K562 (cell line): ENCODE results near the gene DNM1. TPM values are rescaled to one million over a fixed set of nuclear protein-coding genes. Genes with fewer than 3 reads are reported as not detected.
A peak's percentile ranks its signal among the peaks of the same experiment; 100 is the strongest.

ENCODE experiments used
- AFF4 ChIP-seq: sonication (generic); formaldehyde crosslinking; IDR thresholded peaks from 2 replicates; pipeline ENCODE4 v1.8.0; 2023; ENCODE audit warnings: mild to moderate bottlenecking, missing genetic modification reagents
- ATF4 ChIP-seq: fragments of 450-650 bp; formaldehyde crosslinking; IDR thresholded peaks from 2 replicates; pipeline ENCODE4 v1.4.0; 2022; ENCODE audit warnings: mild to moderate bottlenecking, moderate library complexity
- ATF6 ChIP-seq: sonication (generic); formaldehyde crosslinking; IDR thresholded peaks from 2 replicates; pipeline ENCODE4 v1.4.0; 2020; ENCODE audit warnings: mild to moderate bottlenecking, missing genetic modification reagents
- CXXC5 ChIP-seq: fragments of 250-450 bp; sonication (Bioruptor Pico); IDR thresholded peaks from 2 replicates; pipeline ENCODE4 v1.8.0; 2022; ENCODE audit warnings: inconsistent platforms, mild to moderate bottlenecking, moderate library complexity
- DNMT1 ChIP-seq: fragments of 450-650 bp; IDR thresholded peaks from 2 replicates; pipeline ENCODE4 v1.6.1; 2016; ENCODE audit warnings: antibody characterized with exemption, mild to moderate bottlenecking
- HDAC6 ChIP-seq: IDR thresholded peaks from 2 replicates; pipeline ENCODE4 v1.6.1; 2012; ENCODE audit warnings: low read depth, mild to moderate bottlenecking, control low read depth, inconsistent platforms, low read length, moderate library complexity
- HIVEP1 ChIP-seq: fragments of 250-450 bp; sonication (Bioruptor Pico); IDR thresholded peaks from 2 replicates; pipeline ENCODE4 v1.4.0; 2020; ENCODE audit warnings: mild to moderate bottlenecking
- KAT7 ChIP-seq: sonication (generic); formaldehyde crosslinking; IDR thresholded peaks from 2 replicates; pipeline ENCODE4 v1.8.0; 2022; ENCODE audit warnings: missing genetic modification reagents, mild to moderate bottlenecking, borderline replicate concordance
- MCM5 ChIP-seq: fragments of 450-650 bp; IDR thresholded peaks from 2 replicates; pipeline ENCODE4 v1.6.1; 2016; ENCODE audit warnings: low read depth
- MXI1 ChIP-seq: IDR thresholded peaks from 2 replicates; pipeline ENCODE4 v1.6.1; 2011; ENCODE audit warnings: low read depth, mild to moderate bottlenecking, improper control_type of control experiment, low read length
- SIX5 ChIP-seq, 2 experiments: IDR thresholded peaks; 2 replicates each; pipeline ENCODE4 v1.6.1; 2011; ENCODE audit warnings: low read length in 2 of 2, borderline replicate concordance in 1 of 2, low read depth in 1 of 2, mild to moderate bottlenecking in 1 of 2, moderate library complexity in 1 of 2; ENCODE audit not compliant: insufficient read depth in 1 of 2
- SLC30A9 ChIP-seq: fragments of 250-450 bp; sonication (Bioruptor Pico); IDR thresholded peaks from 2 replicates; pipeline ENCODE4 v1.8.0; 2022; ENCODE audit warnings: mild to moderate bottlenecking, moderate library complexity
- TAL1 ChIP-seq: fragments of 450-650 bp; IDR thresholded peaks from 2 replicates; pipeline ENCODE4 v1.6.1; 2016; ENCODE audit warnings: mild to moderate bottlenecking
- TGIF2 ChIP-seq: sonication (generic); formaldehyde crosslinking; IDR thresholded peaks from 2 replicates; pipeline ENCODE4 v1.8.1; 2022; ENCODE audit warnings: mild to moderate bottlenecking, missing genetic modification reagents, moderate library complexity
- THRAP3 ChIP-seq: fragments of 450-650 bp; IDR thresholded peaks from 2 replicates; pipeline ENCODE4 v1.6.1; 2016; ENCODE audit warnings: mild to moderate bottlenecking, inconsistent platforms, borderline replicate concordance
- THRB ChIP-seq: fragments of 450-650 bp; formaldehyde crosslinking; conservative IDR thresholded peaks from 2 replicates; pipeline ENCODE4 v1.4.0; 2022; ENCODE audit warnings: mild to moderate bottlenecking, missing genetic modification characterization
- ZBTB17 ChIP-seq: fragments of 450-650 bp; formaldehyde crosslinking; IDR thresholded peaks from 2 replicates; pipeline ENCODE4 v1.4.0; 2020; ENCODE audit warnings: mild to moderate bottlenecking
- ZNF140 ChIP-seq: fragments of 250-450 bp; sonication (Bioruptor Pico); IDR thresholded peaks from 2 replicates; pipeline ENCODE4 v1.8.0; 2021; ENCODE audit warnings: moderate library complexity, mild to moderate bottlenecking, inconsistent platforms
- ZNF551 ChIP-seq: fragments of 250-450 bp; sonication (Bioruptor Pico); IDR thresholded peaks from 2 replicates; pipeline ENCODE4 v1.5.0; 2021; ENCODE audit warnings: mild to moderate bottlenecking, moderate library complexity
- polyA plus RNA-seq, 8 experiments: library from polyadenylated mRNA; depleted of rRNA in 4 of 8; stranded (reverse) in 5 of 8; unstranded in 3 of 8; fragments of >200 nt; fragmentation: Nextera tagmentation in 2 of 8; fragmentation: Illumina TruSeq in 1 of 8; extraction: Ambion mirVana in 2 of 8; extraction: Trizol in 1 of 8; gene quantifications; 2 replicates each; pipeline versions ENCODE4 v1.2.1 to v1.2.3, GENCODE V29; 2011 to 2014; ENCODE audit warnings: inconsistent platforms in 1 of 8, missing spikeins in 1 of 8
- total RNA-seq, 7 experiments: library from RNA; depleted of rRNA in 6 of 7; stranded (reverse); fragments of >200 nt in 6 of 7; fragmentation: Illumina TruSeq in 2 of 7; extraction: Trizol in 2 of 7; gene quantifications; 2 replicates each; pipeline versions ENCODE4 v1.2.1 to v1.2.3, GENCODE V29; 2011 to 2021; ENCODE audit warnings: low replicate concordance in 1 of 7
- TF ChIP-seq, protein P1 (sequence below): fragments of 250-450 bp; sonication (Bioruptor Pico); IDR thresholded peaks from 2 replicates; pipeline ENCODE4 v1.9.0; 2021; ENCODE audit warnings: mild to moderate bottlenecking

DNM1 gene
- total and polyA plus RNA-seq, 9 of the 15 experiments (the other 6 are each of a cell fraction or from before 2014, with no cell fraction given), result 0.39 to 23.1 (median 9.1) TPM

DNA sequence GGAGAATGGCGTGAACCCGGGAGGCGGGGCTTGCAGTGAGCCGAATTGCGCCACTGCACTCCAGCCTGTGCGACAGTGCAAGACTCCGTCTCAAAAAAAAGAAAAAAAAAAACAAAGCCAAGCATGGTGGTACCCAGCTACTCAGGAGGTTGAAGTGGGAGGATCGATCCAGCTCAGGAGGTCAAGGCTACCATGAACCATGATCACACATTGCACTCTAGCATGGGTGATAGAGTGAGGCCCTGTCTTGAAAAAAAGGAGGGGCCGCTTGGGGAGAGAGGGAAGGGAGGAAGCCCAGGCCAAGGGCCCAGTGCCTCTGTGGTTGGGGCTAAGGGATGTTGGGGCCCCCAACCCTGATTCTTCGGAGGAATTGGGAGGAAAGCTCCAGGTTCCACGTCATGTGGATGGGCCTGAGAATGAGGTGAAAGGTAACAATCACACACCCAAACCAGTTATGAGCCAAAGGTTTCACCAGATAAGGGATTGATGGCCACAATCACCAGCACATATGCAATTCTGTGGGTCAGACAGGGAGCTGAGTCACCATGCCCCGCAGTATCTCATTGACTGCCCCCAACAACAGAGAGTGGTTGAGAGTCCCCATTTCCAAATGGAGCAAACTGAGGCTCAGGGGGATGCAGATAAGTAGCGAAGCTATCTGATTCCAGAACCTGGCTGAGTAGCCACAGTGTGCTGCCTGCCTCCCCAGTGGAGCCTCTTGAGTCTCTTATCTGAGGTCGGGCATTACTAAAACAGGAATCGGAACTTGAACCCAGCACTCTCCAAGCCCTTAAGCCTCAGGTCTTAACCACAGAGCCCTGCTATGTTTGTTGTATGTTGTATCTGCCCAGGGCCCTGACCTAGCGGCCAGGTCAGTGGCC is 93.4 kb downstream of the DNM1 start (continued):
- TF ChIP-seq, protein P1, sequence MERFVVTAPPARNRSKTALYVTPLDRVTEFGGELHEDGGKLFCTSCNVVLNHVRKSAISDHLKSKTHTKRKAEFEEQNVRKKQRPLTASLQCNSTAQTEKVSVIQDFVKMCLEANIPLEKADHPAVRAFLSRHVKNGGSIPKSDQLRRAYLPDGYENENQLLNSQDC (CRISPR knock-in tag), result peak; percentile 2; the same call in 1 of the 2 replicates
- TF ChIP-seq SLC30A9, result no peak
- TF ChIP-seq HDAC6, result no peak
- no peak for TF ChIP-seq HIVEP1 (CRISPR knock-in tag)
- TF ChIP-seq THRB (CRISPR knock-in tag), result peak; percentile 12; the same call in 1 of the 2 replicates
- TF ChIP-seq DNMT1, result no peak
- no peak for TF ChIP-seq MCM5
- TF ChIP-seq ATF4, result no peak
- peak; percentile 36 for TF ChIP-seq ZBTB17 (CRISPR knock-in tag)
- TF ChIP-seq KAT7 (CRISPR knock-in tag), result no peak
- no peak for TF ChIP-seq THRAP3
- no peak for TF ChIP-seq ATF6 (CRISPR knock-in tag)
- TF ChIP-seq SIX5 (IDR thresholded peaks at IDR 0.05; ENCODE audit: borderline replicate concordance in 1 of 2, insufficient read depth in 1 of 2, low read depth in 1 of 2, low read length in 2 of 2), result no peak
- no peak for TF ChIP-seq AFF4 (CRISPR knock-in tag)
- no peak for TF ChIP-seq ZNF551
- TF ChIP-seq TAL1, result no peak
- no peak for TF ChIP-seq ZNF140 (CRISPR knock-in tag)
- peak; percentile 60 for TF ChIP-seq CXXC5 (CRISPR knock-in tag)
- TF ChIP-seq TGIF2, result no peak
- TF ChIP-seq MXI1, result no peak
